CD4-positive, alpha-beta T cell (primary cell): ENCODE measurements around the gene PKP4. TPM values are rescaled to one million over a fixed set of nuclear protein-coding genes. Genes with fewer than 3 reads are reported as not detected.

Source experiments
- ATAC-seq: fragments of 200-7000 bp; cut with Tn5 transposase; one replicate; pipeline ENCODE4 v1.10.0; 2022; ENCODE audit warnings: mild to moderate bottlenecking; ENCODE audit not compliant: poor library complexity
- CTCF ChIA-PET: fragments of 350-600 bp; sonication (Branson Sonifier 250); formaldehyde crosslinking; loops from one replicate; lab custom pipeline; 2021; ENCODE audit warnings: antibody characterized with exemption, inconsistent platforms; lab: Charles Lee
- POLR2A ChIA-PET: fragments of 350-600 bp; sonication (Branson Sonifier 250); formaldehyde crosslinking; loops from one replicate; lab custom pipeline; 2021; ENCODE audit warnings: antibody characterized with exemption, inconsistent platforms; lab: Charles Lee
- DNase-seq, 14 experiments: peaks; one replicate each; pipeline ENCODE4 v3.0.0-alpha.2; 2013 to 2020; ENCODE audit warnings: mixed read lengths in 2 of 14
- H3K27ac ChIP-seq, 2 donors: one replicate each; pipeline versions ENCODE4 v1.5.1 to v1.7.0; 2013; ENCODE audit warnings: low read length in 2 of 2, low read depth in 1 of 2, mild to moderate bottlenecking in 1 of 2
- H3K27me3 ChIP-seq, 2 experiments: 1 replicate in 1 of 2; 2 replicates in 1 of 2; pipeline versions ENCODE4 v1.6.1 to v1.7.0; 2013; ENCODE audit warnings: low read length in 2 of 2, control low read depth in 1 of 2, mild to moderate bottlenecking in 1 of 2, moderate library complexity in 1 of 2; ENCODE audit not compliant: insufficient read depth in 2 of 2, control insufficient read depth in 1 of 2
- H3K36me3 ChIP-seq: one replicate; pipeline ENCODE4 v1.6.1; 2013; ENCODE audit warnings: low read length, control low read depth; ENCODE audit not compliant: insufficient read depth
- H3K4me1 ChIP-seq: one replicate; pipeline ENCODE4 v1.6.1; 2013; ENCODE audit warnings: low read length, control low read depth; ENCODE audit not compliant: insufficient read depth
- H3K4me3 ChIP-seq: one replicate; pipeline ENCODE4 v1.5.1; 2013; ENCODE audit warnings: mild to moderate bottlenecking, low read length, moderate library complexity
- H3K9me3 ChIP-seq, 2 experiments: 1 replicate in 1 of 2; 2 replicates in 1 of 2; pipeline versions ENCODE4 v1.6.1 to v1.7.0; 2013; ENCODE audit warnings: low read length in 2 of 2, mild to moderate bottlenecking in 2 of 2, control low read depth in 1 of 2, moderate library complexity in 1 of 2; ENCODE audit not compliant: control insufficient read depth in 1 of 2, insufficient read depth in 1 of 2
- H3K27ac Mint-ChIP-seq: one replicate; pipeline ENCODE4 v1.8.0; 2020; ENCODE audit warnings: mixed read lengths
- H3K27me3 Mint-ChIP-seq: one replicate; pipeline ENCODE4 v1.8.0; 2021; ENCODE audit warnings: mixed read lengths
- H3K36me3 Mint-ChIP-seq: one replicate; pipeline ENCODE4 v1.8.0; 2021; ENCODE audit warnings: low read depth, mixed read lengths
- H3K4me1 Mint-ChIP-seq: one replicate; pipeline ENCODE4 v1.8.0; 2021; ENCODE audit warnings: low read depth, mixed read lengths
- H3K4me3 Mint-ChIP-seq: one replicate; pipeline ENCODE4 v1.8.0; 2020; ENCODE audit warnings: mild to moderate bottlenecking, mixed read lengths
- H3K9me3 Mint-ChIP-seq: one replicate; pipeline ENCODE4 v1.8.0; 2020; ENCODE audit warnings: mixed read lengths
- CTCF ChIP-seq: fragments of 200-600 bp; IDR thresholded peaks from one replicate; pipeline ENCODE4 v1.8.0; 2022; ENCODE audit warnings: antibody characterized with exemption, mild to moderate bottlenecking
- intact Hi-C, 2 experiments: fragments of 100-400 bp; cut with DNase I in 1 of 2; cut with micrococcal nuclease in 1 of 2; formaldehyde crosslinking; loops; one replicate each; pipeline versions ENCODE4 v1.15.1 to v1.9.0; 2023 to 2025; cut with DNase I, micrococcal nuclease
- total RNA-seq, 174 experiments: library from RNA in 2 of 174; stranded (reverse) in 2 of 174; gene quantifications; one replicate each; pipeline ENCODE4 v1.2.3 and lab custom pipeline; 2021 to 2026

PKP4 gene
- total RNA-seq, 2 experiments from 2014 or later = 10.8 to 14.6 TPM

GRCh38 chr2:158729873-158730620 is 273.3 kb downstream of the PKP4 start:
- DNase-seq (no peak), ATAC-seq (no peak)
- no peaks in the 10 kb centered on the region for H3K9me3 ChIP-seq
- H3K9me3 Mint-ChIP-seq = no peaks in the 10 kb centered on the region
- peaks cover 0 to 3% of the 10 kb centered on the region in 2 experiments for H3K27me3 ChIP-seq
- no peaks in the 10 kb centered on the region for H3K36me3 Mint-ChIP-seq
- H3K27me3 Mint-ChIP-seq = no peaks in the 10 kb centered on the region
- POLR2A ChIA-PET = no interaction called here
- no peaks in the 10 kb centered on the region for H3K4me1 ChIP-seq
- intact Hi-C loops = no loop called here
- H3K36me3 ChIP-seq = no peaks in the 10 kb centered on the region
- no peak overlapping the region for H3K4me3 ChIP-seq
- no peak overlapping the region for H3K4me3 Mint-ChIP-seq
- CTCF ChIA-PET = no interaction called here
- TF ChIP-seq CTCF = no peak
- no peaks in the 10 kb centered on the region for H3K4me1 Mint-ChIP-seq
- H3K27ac Mint-ChIP-seq = no peak overlapping the region
- H3K27ac ChIP-seq = no peak overlapping the region

GRCh38 chr2:158730621-158731140 is 273.9 kb downstream of the PKP4 start:
- Histone ChIP-seq H3K4me3 (no peak overlapping the region), H3K9me3 (no peaks in the 10 kb centered on the region), H3K27ac (no peak overlapping the region), H3K36me3 (no peaks in the 10 kb centered on the region), H3K27me3 (peaks cover 0 to 3% of the 10 kb centered on the region in 2 experiments), H3K4me1 (no peaks in the 10 kb centered on the region)
- intact Hi-C loops = no loop called here
- ChIA-PET POLR2A (no interaction called here), CTCF (no interaction called here)
- Mint-ChIP-seq H3K27me3 (no peaks in the 10 kb centered on the region), H3K4me3 (no peak overlapping the region), H3K4me1 (no peaks in the 10 kb centered on the region), H3K27ac (no peak overlapping the region), H3K36me3 (no peaks in the 10 kb centered on the region), H3K9me3 (no peaks in the 10 kb centered on the region)
- DNase-seq (no peak), ATAC-seq (no peak)
- TF ChIP-seq CTCF = no peak

GRCh38 chr2:158731386-158731785 is 274.6 kb downstream of the PKP4 start:
- no peak for ATAC-seq
- no peak overlapping the region for H3K27ac Mint-ChIP-seq
- intact Hi-C loops = no loop called here
- Histone ChIP-seq H3K36me3 (no peaks in the 10 kb centered on the region), H3K9me3 (no peaks in the 10 kb centered on the region), H3K4me3 (no peak overlapping the region), H3K27me3 (peaks cover 0 to 3% of the 10 kb centered on the region in 2 experiments), H3K27ac (no peak overlapping the region), H3K4me1 (no peaks in the 10 kb centered on the region)
- no peak for TF ChIP-seq CTCF
- H3K27me3 Mint-ChIP-seq = no peaks in the 10 kb centered on the region
- no peaks in the 10 kb centered on the region for H3K4me1 Mint-ChIP-seq
- H3K36me3 Mint-ChIP-seq = no peaks in the 10 kb centered on the region
- CTCF ChIA-PET = no interaction called here
- no peak overlapping the region for H3K4me3 Mint-ChIP-seq
- DNase-seq = no peak
- POLR2A ChIA-PET = no interaction called here
- H3K9me3 Mint-ChIP-seq = no peaks in the 10 kb centered on the region

Other genes with a start within 250 kb of the PKP4 start
- not detected for gene CCDC148, start 199 bp upstream of the PKP4 start, total RNA-seq